GM21619 (cell line): Measurements from ENCODE around the gene SORBS1.

ENCODE experiments used
- ATAC-seq: cut with Tn5 transposase; IDR thresholded peaks from one replicate; pipeline ENCODE4 v1.9.1; 2021; ENCODE audit not compliant: unreplicated experiment

The SORBS1 gene

GRCh38 chr10:95517536-95518454, 43.4 kb downstream of the SORBS1 start:
- ATAC-seq, result no peak

- ATAC-seq, result no peak
These were observed 44.3 kb downstream of the SORBS1 start for GRCh38 chr10:95516774-95517373.

- ATAC-seq, result no peak
These were observed 47.2 kb downstream of the SORBS1 start for GRCh38 chr10:95513941-95514392.

- no peak for ATAC-seq
These were observed 48.1 kb downstream of the SORBS1 start for GRCh38 chr10:95513008-95513589.

- no peak for ATAC-seq
These were observed 49.9 kb downstream of the SORBS1 start for GRCh38 chr10:95511314-95511713.

GRCh38 chr10:95509251-95509650, 51.9 kb downstream of the SORBS1 start:
- no peak for ATAC-seq

GRCh38 chr10:95508730-95509129, 52.4 kb downstream of the SORBS1 start:
- ATAC-seq, result no peak

- ATAC-seq, result no peak
These were observed 55.0 kb downstream of the SORBS1 start for GRCh38 chr10:95506056-95506737.

GRCh38 chr10:95505641-95506040, 55.5 kb downstream of the SORBS1 start:
- no peak for ATAC-seq

- no peak for ATAC-seq
These were observed 56.0 kb downstream of the SORBS1 start for GRCh38 chr10:95505084-95505610.

- ATAC-seq, result no peak
These were observed 56.9 kb downstream of the SORBS1 start for GRCh38 chr10:95504246-95504691.

GRCh38 chr10:95503526-95503925, 57.6 kb downstream of the SORBS1 start:
- ATAC-seq, result no peak

GRCh38 chr10:95503001-95503400, 58.2 kb downstream of the SORBS1 start:
- no peak for ATAC-seq

- no peak for ATAC-seq
These were observed 58.8 kb downstream of the SORBS1 start for GRCh38 chr10:95502377-95502776.

GRCh38 chr10:95501203-95502094, 59.7 kb downstream of the SORBS1 start:
- no peak for ATAC-seq

GRCh38 chr10:95500649-95501048, 60.5 kb downstream of the SORBS1 start:
- no peak for ATAC-seq

- no peak for ATAC-seq
These were observed 61.1 kb downstream of the SORBS1 start for GRCh38 chr10:95500097-95500496.

- ATAC-seq, result no peak
These were observed 61.6 kb downstream of the SORBS1 start for GRCh38 chr10:95499482-95499989.

- no peak for ATAC-seq
These were observed 64.2 kb downstream of the SORBS1 start for GRCh38 chr10:95496951-95497350.
